Measurements from ENCODE around the gene PSMB7.
"Not testable (repeated sequence)": the region's sequence is repeated elsewhere in the genome, so short reads cannot be mapped to it uniquely, and the experiment has no call there.

GRCh38 chr9:124425733-124426132 is 10.5 kb upstream of the PSMB7 start:
- TF ChIP-seq, protein P1, sequence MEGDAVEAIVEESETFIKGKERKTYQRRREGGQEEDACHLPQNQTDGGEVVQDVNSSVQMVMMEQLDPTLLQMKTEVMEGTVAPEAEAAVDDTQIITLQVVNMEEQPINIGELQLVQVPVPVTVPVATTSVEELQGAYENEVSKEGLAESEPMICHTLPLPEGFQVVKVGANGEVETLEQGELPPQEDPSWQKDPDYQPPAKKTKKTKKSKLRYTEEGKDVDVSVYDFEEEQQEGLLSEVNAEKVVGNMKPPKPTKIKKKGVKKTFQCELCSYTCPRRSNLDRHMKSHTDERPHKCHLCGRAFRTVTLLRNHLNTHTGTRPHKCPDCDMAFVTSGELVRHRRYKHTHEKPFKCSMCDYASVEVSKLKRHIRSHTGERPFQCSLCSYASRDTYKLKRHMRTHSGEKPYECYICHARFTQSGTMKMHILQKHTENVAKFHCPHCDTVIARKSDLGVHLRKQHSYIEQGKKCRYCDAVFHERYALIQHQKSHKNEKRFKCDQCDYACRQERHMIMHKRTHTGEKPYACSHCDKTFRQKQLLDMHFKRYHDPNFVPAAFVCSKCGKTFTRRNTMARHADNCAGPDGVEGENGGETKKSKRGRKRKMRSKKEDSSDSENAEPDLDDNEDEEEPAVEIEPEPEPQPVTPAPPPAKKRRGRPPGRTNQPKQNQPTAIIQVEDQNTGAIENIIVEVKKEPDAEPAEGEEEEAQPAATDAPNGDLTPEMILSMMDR (conservative IDR thresholded peaks at IDR 0.05 in 1 of 2, IDR thresholded peaks at IDR 0.05 in 1 of 2; ENCODE audit: low read depth in 1 of 2, low read length in 2 of 2) = not testable (repeated sequence)
- TF ChIP-seq EZH2 (IDR thresholded peaks at IDR 0.05; ENCODE audit: low read length, missing control alignments) = not testable (repeated sequence)
